Measurements from ENCODE around the gene ING2.

Gene ING2

DNA sequence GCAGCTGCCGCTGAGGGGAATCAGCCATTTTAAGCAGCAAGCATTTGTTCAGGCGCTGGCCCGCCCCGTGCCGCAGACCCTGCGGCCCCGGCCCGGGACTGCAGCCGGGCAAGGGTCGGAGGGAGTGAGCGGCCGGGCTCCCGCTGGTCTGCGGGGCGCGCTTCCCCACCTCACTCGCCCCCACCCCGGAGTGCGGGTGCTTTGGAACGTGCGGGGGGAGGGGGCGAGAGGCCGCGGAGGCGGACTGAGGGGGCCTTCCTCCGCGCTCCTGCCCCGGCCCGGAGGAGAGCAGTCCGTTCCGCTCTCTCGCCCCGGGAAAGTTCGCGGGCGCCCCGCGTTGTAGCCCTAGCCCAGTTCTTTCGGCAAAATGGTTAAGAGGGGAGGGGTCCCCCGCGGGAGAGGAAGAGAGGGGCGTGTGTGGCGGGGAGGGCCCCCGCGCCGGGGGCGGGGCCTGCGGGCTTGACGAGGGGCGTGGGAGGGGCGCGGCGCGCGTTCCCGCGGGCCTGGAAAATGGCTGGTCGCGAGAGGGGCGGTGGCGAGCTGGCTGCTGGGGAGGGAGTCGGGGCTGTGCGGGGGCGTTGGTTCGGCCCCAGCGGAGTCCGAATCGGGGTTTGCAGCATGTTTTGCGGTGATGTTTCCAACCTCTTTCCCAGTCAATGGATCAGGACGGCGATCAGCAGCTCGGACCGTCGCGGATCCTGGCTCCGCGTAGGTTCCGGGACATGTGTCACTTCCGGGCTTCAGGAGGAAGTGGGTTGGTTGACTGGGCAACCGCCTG, 942 bp downstream of the ING2 start:
- H3K4me1 ChIP-seq (ENCODE audit: control insufficient read depth, insufficient read depth, low read length), result peaks cover 11% of the 10 kb centered on the region; the same call in 1 of the 2 replicates
- ChIA-PET POLR2A (interaction anchor here (1.2 kb wide), 1 partner anchor 61 kb away, joined by 4 read pairs; the partner anchor contains the start of gene CDKN2AIP), CTCF (no interaction called here)
- H3K9me3 ChIP-seq (ENCODE audit: control insufficient read depth, insufficient read depth, low read depth, low read length), result no peaks in the 10 kb centered on the region
- peaks cover 0 to 8% of the 10 kb centered on the region in 2 experiments; a peak in 1 of 3 replicates for H3K36me3 ChIP-seq (ENCODE audit: control insufficient read depth in 2 of 2, insufficient read depth in 1 of 2, low read length in 2 of 2)
- H3K4me3 ChIP-seq (ENCODE audit: low read depth, low read length), result peak overlapping the region; percentile 57
- peak overlapping the region; percentile 76 for H3K27ac ChIP-seq (ENCODE audit: extremely low read depth, low read depth, low read length)
- no peak for TF ChIP-seq MZF1 (tag by site-specific recombination; IDR thresholded peaks at IDR 0.05; ENCODE audit: borderline replicate concordance)
- TF ChIP-seq, protein P1, sequence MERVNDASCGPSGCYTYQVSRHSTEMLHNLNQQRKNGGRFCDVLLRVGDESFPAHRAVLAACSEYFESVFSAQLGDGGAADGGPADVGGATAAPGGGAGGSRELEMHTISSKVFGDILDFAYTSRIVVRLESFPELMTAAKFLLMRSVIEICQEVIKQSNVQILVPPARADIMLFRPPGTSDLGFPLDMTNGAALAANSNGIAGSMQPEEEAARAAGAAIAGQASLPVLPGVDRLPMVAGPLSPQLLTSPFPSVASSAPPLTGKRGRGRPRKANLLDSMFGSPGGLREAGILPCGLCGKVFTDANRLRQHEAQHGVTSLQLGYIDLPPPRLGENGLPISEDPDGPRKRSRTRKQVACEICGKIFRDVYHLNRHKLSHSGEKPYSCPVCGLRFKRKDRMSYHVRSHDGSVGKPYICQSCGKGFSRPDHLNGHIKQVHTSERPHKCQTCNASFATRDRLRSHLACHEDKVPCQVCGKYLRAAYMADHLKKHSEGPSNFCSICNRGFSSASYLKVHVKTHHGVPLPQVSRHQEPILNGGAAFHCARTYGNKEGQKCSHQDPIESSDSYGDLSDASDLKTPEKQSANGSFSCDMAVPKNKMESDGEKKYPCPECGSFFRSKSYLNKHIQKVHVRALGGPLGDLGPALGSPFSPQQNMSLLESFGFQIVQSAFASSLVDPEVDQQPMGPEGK (tag by site-specific recombination; IDR thresholded peaks at IDR 0.05), result peak; percentile 81
- peak; percentile 59 for TF ChIP-seq EGR2 (tag by site-specific recombination; IDR thresholded peaks at IDR 0.05; ENCODE audit: low read depth)
- TF ChIP-seq ZBTB20 (tag by site-specific recombination; IDR thresholded peaks at IDR 0.05), result peak; percentile 33; the same call in 1 of the 2 replicates
- TF ChIP-seq, protein P2, sequence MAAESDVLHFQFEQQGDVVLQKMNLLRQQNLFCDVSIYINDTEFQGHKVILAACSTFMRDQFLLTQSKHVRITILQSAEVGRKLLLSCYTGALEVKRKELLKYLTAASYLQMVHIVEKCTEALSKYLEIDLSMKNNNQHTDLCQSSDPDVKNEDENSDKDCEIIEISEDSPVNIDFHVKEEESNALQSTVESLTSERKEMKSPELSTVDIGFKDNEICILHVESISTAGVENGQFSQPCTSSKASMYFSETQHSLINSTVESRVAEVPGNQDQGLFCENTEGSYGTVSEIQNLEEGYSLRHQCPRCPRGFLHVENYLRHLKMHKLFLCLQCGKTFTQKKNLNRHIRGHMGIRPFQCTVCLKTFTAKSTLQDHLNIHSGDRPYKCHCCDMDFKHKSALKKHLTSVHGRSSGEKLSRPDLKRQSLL (tag by site-specific recombination; IDR thresholded peaks at IDR 0.05), result no peak
- TF ChIP-seq, protein P3, sequence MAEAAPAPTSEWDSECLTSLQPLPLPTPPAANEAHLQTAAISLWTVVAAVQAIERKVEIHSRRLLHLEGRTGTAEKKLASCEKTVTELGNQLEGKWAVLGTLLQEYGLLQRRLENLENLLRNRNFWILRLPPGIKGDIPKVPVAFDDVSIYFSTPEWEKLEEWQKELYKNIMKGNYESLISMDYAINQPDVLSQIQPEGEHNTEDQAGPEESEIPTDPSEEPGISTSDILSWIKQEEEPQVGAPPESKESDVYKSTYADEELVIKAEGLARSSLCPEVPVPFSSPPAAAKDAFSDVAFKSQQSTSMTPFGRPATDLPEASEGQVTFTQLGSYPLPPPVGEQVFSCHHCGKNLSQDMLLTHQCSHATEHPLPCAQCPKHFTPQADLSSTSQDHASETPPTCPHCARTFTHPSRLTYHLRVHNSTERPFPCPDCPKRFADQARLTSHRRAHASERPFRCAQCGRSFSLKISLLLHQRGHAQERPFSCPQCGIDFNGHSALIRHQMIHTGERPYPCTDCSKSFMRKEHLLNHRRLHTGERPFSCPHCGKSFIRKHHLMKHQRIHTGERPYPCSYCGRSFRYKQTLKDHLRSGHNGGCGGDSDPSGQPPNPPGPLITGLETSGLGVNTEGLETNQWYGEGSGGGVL (tag by site-specific recombination; IDR thresholded peaks at IDR 0.05), result peak; percentile 86
- TF ChIP-seq, protein P4, sequence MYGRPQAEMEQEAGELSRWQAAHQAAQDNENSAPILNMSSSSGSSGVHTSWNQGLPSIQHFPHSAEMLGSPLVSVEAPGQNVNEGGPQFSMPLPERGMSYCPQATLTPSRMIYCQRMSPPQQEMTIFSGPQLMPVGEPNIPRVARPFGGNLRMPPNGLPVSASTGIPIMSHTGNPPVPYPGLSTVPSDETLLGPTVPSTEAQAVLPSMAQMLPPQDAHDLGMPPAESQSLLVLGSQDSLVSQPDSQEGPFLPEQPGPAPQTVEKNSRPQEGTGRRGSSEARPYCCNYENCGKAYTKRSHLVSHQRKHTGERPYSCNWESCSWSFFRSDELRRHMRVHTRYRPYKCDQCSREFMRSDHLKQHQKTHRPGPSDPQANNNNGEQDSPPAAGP (tag by site-specific recombination; IDR thresholded peaks at IDR 0.05), result 0 out of 2 replicates have a peak, but pooled peaks have one; percentile 25
- no peak for TF ChIP-seq ZNF571 (tag by site-specific recombination; IDR thresholded peaks at IDR 0.05)
- peak; percentile 80 for TF ChIP-seq ZNF335 (tag by site-specific recombination; conservative IDR thresholded peaks at IDR 0.05)
- peak; percentile 97 for TF ChIP-seq GLIS2 (tag by site-specific recombination; IDR thresholded peaks at IDR 0.05)
- TF ChIP-seq YY1 (tag by site-specific recombination; IDR thresholded peaks at IDR 0.05), result peak; percentile 34; the same call in 1 of the 2 replicates
- TF ChIP-seq, protein P5, sequence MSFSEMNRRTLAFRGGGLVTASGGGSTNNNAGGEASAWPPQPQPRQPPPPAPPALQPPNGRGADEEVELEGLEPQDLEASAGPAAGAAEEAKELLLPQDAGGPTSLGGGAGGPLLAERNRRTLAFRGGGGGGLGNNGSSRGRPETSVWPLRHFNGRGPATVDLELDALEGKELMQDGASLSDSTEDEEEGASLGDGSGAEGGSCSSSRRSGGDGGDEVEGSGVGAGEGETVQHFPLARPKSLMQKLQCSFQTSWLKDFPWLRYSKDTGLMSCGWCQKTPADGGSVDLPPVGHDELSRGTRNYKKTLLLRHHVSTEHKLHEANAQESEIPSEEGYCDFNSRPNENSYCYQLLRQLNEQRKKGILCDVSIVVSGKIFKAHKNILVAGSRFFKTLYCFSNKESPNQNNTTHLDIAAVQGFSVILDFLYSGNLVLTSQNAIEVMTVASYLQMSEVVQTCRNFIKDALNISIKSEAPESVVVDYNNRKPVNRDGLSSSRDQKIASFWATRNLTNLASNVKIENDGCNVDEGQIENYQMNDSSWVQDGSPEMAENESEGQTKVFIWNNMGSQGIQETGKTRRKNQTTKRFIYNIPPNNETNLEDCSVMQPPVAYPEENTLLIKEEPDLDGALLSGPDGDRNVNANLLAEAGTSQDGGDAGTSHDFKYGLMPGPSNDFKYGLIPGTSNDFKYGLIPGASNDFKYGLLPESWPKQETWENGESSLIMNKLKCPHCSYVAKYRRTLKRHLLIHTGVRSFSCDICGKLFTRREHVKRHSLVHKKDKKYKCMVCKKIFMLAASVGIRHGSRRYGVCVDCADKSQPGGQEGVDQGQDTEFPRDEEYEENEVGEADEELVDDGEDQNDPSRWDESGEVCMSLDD (tag by site-specific recombination; IDR thresholded peaks at IDR 0.05), result 0 out of 2 replicates have a peak, but pooled peaks have one; percentile 21
- TF ChIP-seq ZNF843 (tag by site-specific recombination; IDR thresholded peaks at IDR 0.05), result no peak
- peak; percentile 51; the same call in 1 of the 2 replicates for TF ChIP-seq ZNF501 (tag by site-specific recombination; IDR thresholded peaks at IDR 0.05)
- peak; percentile 62 for TF ChIP-seq SP7 (tag by site-specific recombination; IDR thresholded peaks at IDR 0.05)
- TF ChIP-seq GLIS1 (tag by site-specific recombination; IDR thresholded peaks at IDR 0.05), result peak; percentile 34; the same call in 1 of the 2 replicates
- peak; percentile 77 for TF ChIP-seq KLF1 (tag by site-specific recombination; IDR thresholded peaks at IDR 0.05)
- no peak for TF ChIP-seq ZNF785 (tag by site-specific recombination; IDR thresholded peaks at IDR 0.05)
- TF ChIP-seq, protein P6, sequence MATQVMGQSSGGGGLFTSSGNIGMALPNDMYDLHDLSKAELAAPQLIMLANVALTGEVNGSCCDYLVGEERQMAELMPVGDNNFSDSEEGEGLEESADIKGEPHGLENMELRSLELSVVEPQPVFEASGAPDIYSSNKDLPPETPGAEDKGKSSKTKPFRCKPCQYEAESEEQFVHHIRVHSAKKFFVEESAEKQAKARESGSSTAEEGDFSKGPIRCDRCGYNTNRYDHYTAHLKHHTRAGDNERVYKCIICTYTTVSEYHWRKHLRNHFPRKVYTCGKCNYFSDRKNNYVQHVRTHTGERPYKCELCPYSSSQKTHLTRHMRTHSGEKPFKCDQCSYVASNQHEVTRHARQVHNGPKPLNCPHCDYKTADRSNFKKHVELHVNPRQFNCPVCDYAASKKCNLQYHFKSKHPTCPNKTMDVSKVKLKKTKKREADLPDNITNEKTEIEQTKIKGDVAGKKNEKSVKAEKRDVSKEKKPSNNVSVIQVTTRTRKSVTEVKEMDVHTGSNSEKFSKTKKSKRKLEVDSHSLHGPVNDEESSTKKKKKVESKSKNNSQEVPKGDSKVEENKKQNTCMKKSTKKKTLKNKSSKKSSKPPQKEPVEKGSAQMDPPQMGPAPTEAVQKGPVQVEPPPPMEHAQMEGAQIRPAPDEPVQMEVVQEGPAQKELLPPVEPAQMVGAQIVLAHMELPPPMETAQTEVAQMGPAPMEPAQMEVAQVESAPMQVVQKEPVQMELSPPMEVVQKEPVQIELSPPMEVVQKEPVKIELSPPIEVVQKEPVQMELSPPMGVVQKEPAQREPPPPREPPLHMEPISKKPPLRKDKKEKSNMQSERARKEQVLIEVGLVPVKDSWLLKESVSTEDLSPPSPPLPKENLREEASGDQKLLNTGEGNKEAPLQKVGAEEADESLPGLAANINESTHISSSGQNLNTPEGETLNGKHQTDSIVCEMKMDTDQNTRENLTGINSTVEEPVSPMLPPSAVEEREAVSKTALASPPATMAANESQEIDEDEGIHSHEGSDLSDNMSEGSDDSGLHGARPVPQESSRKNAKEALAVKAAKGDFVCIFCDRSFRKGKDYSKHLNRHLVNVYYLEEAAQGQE (tag by site-specific recombination; IDR thresholded peaks at IDR 0.05), result no peak
- TF ChIP-seq ZNF629 (tag by site-specific recombination; IDR thresholded peaks at IDR 0.05), result peak; percentile 74
- no peak for TF ChIP-seq KLF7 (tag by site-specific recombination; IDR thresholded peaks at IDR 0.05; ENCODE audit: borderline replicate concordance)
- peak; percentile 41; the same call in 1 of the 2 replicates for TF ChIP-seq ZXDB (tag by site-specific recombination; IDR thresholded peaks at IDR 0.05)
- TF ChIP-seq KLF9 (tag by site-specific recombination; IDR thresholded peaks at IDR 0.05; ENCODE audit: low read depth), result peak; percentile 95

All from HEK293 (cell line).